ENCODE measurements around the gene SYT12.

SYT12 gene

DNA sequence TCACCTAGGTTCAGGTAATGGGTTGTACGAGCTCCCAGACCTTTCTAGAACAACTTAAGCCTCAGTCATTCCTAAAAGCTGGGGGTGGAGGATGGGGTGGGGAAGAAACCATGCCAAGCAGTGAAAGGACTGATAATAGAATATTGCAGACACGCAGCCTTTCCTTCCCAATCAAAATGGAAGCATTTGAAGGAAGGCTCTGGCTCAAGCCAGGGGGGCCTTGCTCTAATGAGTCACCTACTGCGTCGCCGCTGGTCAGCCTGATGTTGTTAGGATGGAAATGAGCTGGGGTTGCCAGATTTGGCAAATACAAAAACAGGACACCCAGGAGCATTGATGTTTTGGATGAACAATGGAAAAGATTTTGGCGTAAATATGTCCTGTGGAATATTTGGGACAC is 6.2 kb downstream of the SYT12 start:
- DNase-seq = no peak

GRCh38 chr11:67030976-67031375 is 8.0 kb downstream of the SYT12 start:
- DNase-seq = no peak

- no peak for DNase-seq
These were observed 9.0 kb downstream of the SYT12 start for GRCh38 chr11:67031791-67032561.

DNA sequence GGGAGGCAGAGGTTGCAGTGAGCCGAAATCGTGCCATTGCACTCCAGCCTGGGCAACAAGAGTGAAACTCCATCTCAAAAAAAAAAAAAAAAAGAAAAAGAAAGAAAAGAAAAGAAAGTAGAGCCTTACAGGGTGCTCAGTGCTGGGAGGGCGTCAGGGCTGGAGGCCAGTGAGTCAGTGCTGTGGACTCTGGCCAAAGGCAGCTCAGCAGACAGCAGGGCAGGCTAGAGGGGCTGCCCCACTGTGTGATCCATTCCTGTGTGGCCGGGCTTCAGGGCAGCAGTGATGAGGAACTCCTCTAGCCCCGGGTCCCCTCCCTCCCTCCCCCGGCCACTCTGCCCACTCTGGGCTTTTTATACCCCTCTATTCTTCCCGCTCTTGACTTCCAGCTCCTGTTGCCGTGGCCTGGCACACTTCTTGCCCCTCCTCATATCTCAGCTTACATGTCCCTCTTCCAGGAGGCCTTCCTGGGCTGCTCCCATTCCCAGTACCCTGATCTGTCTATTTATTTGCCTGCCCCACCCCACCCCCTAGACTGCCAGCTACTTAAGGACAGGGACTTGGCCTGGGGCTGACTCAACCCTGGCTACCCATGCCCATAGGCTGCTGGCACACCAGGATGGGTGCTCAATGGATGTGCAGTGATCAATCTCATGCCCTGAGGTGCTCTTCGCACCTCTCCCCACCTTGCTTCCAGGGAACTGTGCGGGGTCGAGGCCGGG is 10.1 kb downstream of the SYT12 start:
- peak in 1 of 2 experiments; percentile 22 for DNase-seq

- no peak for DNase-seq
These were observed 10.8 kb downstream of the SYT12 start for GRCh38 chr11:67033661-67034166.

DNA sequence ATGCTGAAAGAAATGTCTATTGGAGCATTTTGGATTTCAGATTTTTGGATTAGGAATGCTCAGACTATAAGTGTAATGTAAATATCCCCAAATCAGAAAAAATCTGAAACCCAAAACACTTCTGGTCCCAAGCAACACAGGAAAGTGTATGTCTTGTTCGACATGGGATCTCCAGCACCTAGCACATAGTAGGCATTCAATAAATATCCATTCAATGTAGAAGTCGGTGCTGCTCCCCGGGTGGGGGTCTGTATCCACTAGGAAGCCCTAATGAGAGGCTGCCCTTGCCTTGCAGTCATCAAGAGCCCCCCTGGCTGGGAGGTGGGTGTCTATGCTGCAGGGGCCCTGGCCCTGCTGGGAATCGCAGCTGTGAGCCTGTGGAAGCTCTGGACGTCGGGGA is 11.4 kb downstream of the SYT12 start:
- no peak for DNase-seq

DNA sequence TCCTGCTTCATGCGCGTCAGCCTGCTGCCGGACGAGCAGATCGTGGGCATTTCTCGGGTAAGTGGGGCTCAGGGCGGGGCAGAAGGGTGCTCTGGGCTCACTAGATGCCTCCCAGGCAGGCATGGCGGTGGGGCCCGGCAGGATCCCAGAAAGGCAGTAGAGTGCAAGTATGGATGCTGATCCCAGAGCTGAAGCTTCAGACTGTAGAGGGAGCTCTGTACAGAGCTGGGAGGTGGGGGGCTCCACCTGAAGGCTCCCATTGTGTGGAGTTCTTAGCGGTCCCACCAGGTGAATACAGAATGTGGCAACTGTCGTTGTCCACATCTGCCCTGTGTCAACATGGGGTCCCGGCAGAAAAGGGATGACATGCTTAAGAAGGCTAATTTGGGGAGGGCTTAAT is 17.2 kb downstream of the SYT12 start:
- DNase-seq = no peak

DNA sequence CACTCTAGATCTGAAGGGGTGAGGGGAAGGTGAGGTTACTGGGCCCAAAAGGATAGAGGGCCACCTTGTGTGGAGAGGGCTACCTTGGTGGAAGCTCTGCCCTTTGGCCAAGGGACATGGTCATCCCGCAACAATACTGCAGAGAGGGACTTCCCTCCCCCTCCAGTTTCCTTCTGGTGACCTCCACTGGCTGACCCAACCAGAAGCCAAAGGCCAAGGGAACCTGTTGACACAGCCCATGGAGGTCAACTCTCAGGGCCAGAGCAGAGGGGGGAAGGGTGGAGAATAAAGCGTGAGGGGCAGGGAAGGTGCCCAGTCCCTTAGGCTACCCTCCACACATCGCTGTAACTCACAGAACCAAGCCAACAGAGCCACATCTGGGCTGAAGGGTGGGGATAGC is 18.7 kb downstream of the SYT12 start:
- DNase-seq = no peak

- no peak for DNase-seq
These were observed 20.8 kb downstream of the SYT12 start for GRCh38 chr11:67043572-67044349.

DNA sequence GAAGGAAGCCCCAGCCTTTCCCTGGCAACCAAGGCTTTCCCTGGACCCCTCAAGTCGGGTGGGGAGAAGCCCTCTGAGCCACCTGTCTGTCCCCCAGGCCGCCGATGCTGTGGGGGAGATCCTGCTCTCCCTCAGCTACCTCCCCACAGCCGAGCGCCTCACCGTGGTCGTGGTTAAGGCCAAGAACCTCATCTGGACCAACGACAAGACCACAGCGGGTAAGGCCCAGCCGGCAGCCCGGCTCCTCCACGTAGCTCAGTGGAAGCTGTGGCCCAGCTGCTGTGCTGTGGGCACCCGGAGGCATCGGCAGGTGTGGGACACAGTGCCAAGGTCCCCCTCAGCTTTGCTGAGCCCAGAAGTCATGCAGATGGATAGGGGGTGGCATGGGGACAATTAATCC is 21.6 kb downstream of the SYT12 start:
- DNase-seq = no peak

DNA sequence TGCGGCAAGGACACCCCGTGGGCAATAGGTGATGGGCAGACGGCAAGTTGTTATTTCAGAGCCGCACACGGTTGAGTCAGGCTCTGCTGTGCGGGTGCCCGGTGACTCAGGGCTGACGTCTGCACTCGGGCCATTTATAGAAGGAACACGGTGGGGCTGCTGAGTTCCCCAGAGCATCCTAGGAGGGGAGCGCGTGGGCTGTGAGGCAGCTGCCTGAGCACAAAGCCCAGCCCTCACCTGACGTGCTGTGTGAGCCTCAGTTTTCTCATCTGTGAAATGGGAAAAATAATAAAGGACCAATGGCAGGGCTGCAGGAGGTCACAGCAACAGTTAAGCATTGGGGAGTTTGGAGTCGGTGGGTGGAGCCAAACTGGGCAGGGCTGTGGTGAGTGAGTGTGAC is 22.4 kb downstream of the SYT12 start:
- peak in 1 of 2 experiments; percentile 11 for DNase-seq

DNA sequence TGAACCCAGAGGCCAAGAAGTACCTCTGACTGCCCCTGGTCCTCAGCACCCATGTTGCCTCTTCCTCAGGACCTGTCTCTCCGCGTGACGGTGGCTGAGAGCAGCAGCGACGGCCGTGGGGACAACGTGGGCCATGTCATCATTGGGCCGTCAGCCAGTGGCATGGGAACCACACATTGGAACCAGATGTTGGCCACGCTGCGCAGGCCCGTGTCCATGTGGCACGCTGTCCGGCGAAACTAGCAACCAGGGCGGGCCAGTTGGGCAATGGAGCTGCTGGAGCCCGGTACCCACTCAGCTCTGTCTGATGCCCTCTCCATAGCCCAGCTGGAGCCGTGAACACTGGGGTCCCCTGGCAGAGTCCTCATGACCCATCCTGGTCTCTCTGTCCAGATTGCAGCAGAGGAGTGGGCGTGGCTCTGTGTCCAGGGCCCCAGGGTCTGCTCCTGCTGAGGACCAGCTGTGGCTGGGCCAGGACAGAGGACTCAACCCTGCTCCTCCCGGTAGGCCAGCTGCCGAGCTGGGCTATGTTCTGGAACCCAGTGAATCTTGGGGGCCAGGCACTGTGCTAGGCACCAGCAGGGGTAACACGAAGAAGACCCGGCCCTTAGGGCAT is 25.7 kb downstream of the SYT12 start:
- no peak for DNase-seq

GRCh38 chr11:67050139-67050538 is 27.2 kb downstream of the SYT12 start:
- DNase-seq = no peak

DNA sequence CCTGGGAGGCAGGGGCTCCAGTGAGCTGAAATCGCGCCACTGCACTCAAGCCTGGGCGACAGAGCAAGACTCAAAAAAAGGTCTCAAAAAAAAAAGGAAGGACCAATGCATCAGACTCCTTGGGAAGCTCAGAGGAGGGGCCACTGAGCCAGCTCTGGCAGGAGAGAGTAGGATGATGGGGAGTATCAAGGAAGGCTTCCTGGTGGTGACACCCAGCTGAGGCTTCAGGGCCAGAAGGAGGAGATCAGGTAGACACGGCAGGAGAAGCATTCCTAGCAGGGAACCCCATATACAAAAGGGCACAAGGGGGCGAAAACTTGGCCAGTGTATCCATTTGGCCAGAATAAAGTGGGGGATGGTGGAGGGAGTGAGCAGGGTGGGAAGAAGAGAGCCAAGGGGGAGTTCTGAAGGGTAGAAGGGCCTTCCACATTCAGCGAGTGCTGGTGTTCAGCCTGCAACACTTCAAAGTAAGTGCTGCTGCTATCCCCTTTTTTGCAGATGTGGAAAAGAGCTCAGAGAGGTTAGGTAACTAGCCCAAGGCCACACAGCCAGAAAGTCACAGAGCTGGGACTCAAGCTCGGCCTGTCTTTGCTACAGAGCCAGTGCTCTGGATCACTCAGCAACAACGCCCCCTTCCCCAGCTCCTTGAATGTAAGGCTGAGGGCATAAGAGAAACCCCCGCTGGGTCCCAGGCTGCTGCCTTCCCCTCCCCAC is 28.4 kb downstream of the SYT12 start:
- no peak for DNase-seq

- DNase-seq = no peak
These were observed 29.1 kb downstream of the SYT12 start for GRCh38 chr11:67051945-67052488.

DNA sequence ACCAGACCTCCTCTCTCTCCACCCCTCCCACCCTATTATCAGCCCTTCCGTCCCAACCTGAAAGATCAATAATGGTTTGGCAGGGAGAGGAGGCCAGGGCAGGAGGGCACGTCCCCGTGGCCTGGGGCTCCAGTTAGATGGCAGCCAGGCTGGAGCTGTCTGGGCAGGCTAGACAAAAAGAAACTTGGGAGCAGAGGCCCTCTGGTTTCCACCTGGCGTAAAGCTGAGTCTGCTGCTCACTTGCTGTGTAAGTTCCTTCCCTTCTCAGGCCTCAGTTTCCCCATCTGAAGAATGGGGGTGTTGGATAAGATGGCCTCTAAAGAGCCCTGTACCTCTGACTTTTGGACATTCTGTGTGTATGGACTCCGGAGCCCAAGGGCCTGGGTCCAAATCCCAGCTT is 30.0 kb downstream of the SYT12 start:
- no peak for DNase-seq

- peak in 1 of 2 experiments; percentile 27 for DNase-seq
These were observed 31.0 kb downstream of the SYT12 start for GRCh38 chr11:67053896-67054329.

DNA sequence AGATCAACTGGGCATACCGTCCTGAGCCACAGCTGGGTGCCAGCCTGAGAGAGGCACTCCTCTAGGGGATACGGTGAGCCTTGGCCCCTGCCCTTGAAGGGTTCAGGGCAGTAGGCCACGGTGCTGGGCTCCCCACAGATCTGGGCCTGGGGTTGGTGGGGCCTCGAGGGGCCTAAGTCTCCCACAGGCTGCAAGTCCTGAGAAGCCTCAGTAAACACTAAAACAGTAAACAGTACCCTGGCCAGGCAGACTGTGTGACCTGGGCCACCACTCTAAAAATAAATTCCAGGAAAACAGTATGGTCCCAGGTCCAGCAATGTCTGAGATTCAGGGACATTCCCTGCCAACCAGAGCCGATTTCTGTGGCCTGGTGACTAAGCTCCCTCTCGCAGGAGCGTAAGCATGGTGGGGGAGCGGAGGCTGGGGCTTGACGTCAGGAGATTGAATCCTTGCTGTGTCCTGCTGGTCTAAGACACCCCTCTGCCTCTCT is 31.5 kb downstream of the SYT12 start:
- no peak for DNase-seq

DNA sequence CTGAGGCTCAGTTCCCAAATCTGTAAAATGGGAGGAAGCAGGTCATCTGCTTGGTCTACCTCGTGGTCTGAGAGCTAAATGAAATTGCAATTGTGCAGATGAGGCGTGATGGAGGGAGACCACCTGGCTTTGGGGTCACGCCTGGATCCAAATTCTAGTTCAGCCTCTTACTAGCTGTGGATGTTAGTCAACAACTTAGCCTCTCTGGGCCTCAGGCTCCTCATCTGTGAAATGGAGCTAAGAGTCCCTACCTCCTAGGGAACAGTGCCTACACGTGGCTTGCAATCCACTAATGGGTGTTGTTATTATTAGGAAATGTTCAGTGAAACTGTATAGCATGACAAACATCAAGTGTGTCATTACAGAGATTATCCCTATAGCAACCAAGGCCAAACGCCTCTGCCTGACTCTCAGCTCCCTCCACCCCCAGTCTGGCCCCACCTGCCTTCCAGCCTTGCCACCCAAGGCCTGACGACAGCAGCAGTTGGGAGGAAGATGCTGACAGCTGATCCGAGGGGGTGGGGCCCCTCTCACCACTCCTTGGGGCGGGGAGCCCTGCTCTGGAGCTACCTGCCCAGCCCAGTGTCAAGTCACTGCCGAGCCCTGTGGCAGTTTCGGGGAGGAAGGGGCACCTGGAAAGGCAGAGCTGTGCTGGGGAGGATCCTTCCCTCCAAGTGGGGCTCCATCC is 32.0 kb downstream of the SYT12 start:
- peak in 1 of 2 experiments; percentile 44 for DNase-seq

DNA sequence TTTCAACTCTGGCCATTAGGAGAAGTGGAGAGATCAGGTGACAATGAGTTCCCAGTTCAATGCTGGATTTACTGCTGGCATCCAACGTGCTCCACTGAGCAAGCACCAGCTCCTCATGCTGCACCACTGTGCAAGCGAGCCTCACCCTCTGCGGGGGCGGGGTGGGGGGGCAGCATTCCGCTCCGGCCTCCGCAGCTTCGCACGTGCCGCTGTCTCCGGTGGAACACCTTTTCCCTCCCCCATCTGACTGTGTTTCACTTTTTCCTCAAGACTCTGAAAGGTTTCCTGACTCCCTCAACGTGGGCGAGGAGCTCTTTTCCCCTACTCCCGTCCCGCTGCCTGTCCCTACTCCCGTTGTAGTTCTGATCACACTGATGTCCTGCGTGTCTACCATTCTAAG is 32.9 kb downstream of the SYT12 start:
- DNase-seq = no peak

Measured in SW 1271 (cell line).